NCI-H1092 (cell line): Measurements from ENCODE around the gene CPM.

Experiments
- DNase-seq: peaks from one replicate; lab custom pipeline; 2025; lab: John Stamatoyannopoulos, UW

Gene CPM

DNA sequence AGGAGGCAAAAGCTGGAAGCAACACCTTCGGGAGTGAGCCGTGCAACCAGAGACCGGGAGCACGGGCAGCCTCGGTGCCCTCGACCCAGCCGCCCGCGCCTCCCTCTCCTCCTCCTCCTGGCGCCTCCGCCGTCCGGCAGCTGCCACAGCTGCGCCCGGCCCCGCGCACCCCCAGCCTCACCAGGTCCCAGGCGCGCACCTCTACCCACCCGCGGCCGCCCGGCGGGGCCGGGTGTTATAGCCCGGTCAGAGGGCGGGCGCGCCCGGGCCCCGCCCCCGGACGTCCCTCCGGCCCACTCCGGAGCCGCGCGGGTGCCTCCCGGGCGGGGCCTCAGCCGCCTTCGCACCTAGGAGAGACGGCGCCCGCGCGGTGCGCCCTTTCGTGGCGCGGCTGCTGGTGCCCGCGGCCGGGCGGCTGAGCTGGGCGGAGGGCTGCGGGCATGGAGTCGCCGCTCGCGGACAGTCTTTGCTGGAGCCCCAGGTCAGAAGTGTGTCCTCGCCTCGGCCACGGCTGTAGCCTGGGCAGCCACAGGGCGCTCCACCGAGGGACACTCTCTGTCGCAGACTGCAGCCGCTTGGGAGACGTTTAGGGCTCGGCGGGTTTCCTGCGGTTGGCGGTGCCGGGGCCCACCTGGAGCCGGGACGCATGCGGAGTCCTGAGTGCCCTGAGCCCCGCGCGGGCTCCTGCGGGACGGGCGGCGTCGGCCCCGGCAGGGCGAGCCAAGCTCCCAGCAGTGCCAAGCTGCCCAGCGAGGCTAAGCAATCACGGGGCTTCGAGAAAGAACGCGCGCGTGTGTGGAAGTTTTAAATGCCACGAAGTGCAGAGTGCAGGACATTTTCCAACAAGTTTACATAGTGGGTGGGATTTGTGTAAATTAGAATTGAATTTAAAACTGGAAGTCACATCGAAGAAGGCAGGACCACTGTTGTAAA is at the start of gene CPM:
CPM (minus strand) TSS at position 211 of the 933 bp plus-strand sequence. CDS start 334 bp downstream, outside the sequence.
- DNase-seq: peak; percentile 34

DNA sequence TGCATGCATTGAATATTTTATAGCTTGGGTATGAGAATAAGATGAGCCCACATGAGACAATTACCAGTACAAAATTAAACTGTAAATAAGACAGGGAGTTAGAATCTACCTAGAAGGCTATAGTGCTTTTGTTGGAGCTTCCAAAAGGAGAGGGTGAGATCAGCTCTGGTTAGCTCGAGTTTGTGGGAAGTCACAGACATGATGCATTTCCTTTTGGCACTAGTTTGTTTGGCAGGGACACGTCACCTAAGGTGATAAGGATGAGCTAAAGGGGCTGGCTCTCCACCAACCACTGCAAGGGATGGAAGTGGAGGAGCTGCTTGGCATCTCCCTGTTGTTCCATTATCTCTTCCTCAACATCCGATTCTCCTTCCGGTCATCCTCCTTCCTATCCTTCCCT is 48.5 kb upstream of the CPM start:
- DNase-seq: no peak

DNA sequence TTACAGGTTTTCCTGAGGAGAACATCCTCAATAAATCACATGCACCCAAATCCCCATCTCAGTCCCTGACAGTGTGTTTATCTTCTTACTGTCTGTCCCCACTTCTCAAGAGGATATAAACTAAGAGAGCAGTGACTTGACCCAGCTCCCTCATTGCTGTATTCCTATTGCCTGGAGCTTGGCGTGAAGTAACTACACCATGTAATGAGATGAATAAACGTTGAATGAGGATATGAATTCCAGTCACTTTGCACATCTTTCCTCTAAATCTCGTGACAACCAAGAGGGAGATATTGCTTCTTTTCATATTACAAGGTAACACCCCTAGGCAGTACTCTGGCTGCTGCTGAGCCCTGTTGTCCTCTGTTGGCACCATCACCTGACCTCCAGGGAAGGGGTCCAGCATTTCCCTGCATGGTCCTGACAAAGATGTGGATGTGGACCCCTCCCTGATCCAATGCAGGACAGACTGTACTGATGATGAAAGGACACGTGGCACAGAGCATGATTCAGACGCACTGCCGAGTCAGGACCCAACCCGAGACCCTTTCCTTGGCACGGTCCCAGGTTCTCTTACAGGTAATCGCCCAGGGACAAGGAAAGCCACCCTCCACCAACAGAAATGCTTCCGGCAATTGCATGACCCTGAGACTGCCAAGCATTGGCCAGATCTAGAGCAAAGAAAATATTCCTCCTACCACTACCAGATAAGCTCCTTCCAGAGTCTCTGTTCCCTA is 47.7 kb upstream of the CPM start:
- no peak for DNase-seq

DNA sequence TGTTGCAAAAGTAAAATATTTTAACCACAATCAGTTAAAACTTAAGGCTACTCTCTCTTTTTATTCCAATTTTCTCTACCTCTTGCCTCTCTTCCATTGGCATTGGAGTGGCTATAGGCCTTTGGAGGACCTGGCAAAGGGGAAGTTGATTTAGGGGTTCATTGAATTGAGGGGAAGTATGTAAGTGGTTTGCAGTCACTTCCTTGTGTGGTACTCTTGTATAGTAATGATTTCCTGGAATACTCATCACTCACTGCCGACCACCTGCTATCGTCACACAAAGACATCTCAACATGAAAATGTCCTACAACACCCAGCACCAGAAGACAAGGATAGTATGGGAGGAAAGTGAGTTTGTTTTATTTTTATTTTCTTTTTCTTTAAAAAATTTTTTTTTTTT is 45.7 kb upstream of the CPM start:
- no peak for DNase-seq

DNA sequence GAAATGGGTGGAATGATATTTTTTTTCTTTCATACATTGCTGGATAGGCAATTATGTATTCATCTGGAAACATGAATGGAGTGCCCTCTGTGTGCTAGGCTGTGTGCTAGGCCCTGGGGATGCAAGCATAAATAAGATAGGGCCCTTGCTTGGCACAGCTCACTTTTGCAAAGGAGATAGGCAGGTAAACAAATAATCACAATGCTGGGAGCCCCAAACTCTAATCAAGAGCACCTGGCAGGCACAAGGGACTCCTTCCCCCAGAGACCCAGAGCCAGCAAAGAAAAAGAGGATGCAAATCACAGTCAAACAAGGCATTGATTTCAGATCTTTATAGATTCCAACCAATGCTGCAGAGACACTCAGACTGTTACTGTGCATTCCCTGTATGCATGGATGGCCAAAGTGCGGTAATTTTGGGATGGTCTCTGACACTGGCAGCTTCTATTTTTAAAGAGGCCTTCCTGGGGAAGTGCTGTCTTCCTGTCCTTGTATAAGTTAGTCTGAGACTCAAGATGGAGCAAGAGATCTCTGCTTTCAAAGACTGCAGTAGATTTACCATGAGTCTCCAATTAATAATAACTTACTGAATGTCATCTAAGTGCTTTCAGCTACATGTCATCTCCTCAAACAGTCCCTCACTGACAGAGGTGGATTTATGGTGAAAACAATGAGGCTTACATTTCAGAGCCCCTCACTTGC is 45.1 kb upstream of the CPM start:
- DNase-seq: no peak

DNA sequence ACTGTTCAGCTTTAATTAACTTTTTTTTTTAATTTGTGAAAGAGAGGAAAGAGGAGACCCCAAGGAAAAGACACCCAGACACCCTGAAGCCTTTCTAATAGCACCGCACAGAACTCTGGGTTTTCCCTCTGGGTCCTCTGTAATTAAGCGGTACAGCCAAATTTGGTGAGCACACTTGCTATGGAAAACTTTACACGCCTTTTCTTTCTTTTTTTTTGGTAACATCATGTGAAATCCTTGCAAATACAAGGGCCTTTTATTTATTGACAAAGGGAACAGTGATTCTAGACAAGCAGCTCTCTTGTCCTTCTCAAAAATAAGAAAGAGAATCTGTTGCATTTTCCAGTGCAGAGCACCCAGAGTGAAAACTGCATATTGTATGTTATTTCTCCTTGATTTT is 44.4 kb upstream of the CPM start:
- no peak for DNase-seq

DNA sequence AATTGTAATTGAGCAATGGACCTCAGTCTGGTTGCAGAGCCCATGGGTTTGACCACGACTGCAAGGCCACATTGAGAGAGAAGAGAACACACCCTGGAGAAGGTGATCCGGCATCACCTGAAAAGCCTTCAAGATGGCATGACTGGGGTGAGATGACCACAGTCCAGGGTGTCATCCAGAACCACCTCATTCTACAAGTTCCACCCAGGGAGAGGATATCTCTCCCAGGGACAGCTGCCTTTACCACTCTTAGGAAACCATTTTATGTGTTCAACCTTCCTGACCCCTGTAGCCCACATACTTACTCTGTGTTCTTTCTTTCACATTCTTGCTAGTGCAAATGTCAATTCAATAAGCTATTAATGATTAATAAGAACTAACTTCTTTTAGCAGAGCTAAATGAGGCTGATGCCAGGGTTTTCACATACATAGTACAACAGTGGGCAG is 43.4 kb upstream of the CPM start:
- DNase-seq: no peak

DNA sequence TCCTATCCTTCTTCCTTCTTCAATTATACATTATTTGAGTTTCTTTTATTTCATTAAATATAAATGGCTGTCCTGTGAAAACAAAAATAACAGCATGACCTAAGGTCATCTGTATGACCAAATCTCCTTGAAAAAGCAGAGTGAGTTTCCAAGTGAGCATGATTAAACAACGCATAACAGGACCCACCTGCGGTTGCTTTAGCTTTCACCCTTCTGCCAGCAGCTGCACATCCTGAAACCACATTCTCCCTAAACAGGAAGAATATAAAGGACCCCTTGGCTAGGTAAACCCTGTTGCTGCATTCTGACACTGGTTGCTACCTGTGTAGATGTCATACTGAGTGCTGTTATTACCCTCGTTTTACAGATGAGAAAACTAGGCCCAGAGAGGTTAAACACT is 42.8 kb upstream of the CPM start:
- no peak for DNase-seq

DNA sequence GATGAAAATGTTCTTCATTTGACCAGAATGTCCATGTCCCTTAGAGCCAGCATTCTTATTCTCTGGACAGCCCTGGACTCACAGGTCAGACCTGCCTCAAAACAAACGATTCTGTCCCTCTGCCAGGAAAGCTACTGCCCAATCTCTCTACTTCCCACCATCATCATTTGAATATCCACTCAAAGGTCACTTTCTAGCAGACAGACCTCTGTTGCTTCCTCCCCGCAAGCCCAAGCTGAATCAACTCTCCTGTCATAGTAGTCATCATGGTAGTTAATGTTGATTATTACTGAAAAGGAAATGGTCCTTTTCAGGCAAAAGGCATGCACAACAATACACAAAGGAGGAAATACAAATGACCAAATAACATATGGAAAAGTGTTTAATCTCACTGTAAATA is 39.6 kb upstream of the CPM start:
- no peak for DNase-seq

DNA sequence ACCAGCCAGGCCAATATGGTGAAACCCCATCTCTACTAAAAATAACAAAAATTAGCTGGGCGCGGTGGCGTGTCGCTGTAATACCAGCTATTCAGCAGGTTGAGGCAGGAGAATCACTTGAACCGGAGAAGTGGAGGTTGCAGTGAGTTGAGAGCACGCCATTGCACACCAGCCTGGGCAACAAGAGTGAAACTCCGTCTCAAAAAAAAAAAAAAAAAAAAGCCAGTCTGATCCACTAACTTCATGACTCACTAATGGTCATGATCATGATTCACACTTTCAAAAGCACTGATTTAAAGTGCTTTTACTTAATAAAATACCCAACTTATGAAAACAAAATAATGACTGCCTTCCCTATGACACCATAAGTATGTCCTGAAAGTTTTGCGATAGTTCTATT is 38.4 kb upstream of the CPM start:
- DNase-seq: no peak

DNA sequence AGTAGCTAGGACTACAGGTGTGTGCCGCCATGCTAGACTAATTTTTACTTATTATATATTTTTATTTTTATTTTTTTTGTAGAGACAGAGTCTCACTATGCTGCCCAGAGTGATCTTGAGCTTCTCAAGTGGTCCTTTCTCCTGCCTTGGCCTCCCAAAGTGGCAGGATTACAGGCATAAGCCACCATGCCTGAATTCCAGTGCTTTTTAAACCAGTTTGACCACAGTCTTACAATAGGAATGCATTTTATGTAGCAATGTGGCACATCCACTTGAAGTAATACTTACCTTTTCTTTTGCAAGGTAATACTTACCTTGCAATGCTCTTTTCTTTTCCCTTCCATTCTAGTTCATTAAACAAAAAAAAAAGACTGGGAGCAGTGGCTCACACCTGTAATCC is 38.0 kb upstream of the CPM start:
- no peak for DNase-seq

DNA sequence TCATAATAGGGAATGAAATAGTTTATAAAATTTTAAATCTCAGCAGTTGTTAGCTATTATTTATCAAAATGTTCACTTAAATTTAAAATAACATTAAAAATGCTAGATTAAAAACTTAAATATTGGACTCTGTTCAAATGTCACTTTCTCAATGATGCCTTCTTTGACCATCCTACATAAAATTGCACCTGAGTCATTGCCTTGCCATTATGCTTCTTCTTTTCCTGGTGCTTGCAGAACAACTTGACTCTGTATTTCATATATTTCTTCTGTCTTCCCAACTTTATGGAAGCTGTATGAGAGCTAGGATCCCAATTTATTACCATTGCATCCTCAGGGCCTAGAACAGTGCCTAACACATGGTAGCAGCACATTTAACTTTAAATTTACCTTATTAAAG is 37.3 kb upstream of the CPM start:
- DNase-seq: no peak

DNA sequence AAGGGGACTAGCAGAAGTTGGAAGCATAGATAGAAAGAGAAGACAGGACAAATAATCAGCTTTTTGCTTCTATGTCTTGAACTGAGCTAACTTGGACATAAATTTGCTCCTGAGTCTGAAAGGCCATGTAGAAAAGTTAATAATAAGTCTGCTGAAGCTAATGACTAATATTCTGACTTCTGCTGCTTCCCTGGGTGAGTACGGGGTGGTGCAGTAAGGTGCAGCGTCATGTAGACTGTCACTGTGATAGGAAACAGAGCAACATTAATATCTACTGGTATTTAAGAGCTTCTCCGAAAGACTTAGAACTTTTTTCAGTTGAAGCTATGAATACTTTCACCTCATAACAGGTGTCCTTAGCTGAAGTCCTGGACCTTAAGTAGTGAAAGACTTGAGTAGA is 34.1 kb upstream of the CPM start:
- DNase-seq: no peak

DNA sequence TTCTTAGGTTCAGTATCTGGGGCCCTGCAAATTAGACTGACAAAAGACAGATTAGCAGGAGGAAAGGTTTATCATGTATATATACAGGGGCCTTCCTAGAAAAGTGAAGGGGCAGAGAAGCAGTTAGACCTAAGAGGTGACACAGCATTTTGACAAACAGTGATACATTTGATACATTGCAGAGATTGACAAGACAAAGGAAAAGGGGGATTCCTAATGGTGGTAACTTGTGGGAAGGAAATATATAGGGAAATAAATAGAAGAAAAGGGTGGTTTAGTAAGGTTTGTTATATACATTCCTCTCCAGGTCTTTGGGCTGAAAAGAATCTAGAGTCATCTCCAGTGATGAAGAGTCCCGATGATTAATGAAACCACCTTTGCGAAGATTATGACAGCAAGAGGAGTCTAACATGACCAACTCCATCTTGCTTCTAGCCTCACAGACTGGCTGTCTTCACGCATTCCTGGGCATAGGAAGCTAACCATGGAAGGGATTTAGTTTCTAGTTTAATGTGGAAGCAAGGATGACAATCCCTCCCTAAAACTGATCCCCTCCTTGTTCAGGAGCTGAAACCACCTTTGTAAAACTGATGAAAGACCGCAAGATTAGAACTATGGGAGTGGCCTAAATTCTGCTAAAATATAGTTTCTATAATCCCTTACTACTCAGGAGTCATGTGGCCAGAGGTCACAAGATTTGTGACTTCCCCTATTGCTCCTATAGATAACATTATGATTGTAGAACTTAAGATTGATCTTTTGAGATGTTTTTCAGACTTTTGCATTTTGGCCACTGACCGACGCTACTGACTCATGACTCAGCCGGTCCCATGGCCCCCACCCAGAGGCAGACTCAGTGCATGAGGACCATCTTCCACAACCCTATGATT is 31.1 kb upstream of the CPM start:
- DNase-seq: no peak

DNA sequence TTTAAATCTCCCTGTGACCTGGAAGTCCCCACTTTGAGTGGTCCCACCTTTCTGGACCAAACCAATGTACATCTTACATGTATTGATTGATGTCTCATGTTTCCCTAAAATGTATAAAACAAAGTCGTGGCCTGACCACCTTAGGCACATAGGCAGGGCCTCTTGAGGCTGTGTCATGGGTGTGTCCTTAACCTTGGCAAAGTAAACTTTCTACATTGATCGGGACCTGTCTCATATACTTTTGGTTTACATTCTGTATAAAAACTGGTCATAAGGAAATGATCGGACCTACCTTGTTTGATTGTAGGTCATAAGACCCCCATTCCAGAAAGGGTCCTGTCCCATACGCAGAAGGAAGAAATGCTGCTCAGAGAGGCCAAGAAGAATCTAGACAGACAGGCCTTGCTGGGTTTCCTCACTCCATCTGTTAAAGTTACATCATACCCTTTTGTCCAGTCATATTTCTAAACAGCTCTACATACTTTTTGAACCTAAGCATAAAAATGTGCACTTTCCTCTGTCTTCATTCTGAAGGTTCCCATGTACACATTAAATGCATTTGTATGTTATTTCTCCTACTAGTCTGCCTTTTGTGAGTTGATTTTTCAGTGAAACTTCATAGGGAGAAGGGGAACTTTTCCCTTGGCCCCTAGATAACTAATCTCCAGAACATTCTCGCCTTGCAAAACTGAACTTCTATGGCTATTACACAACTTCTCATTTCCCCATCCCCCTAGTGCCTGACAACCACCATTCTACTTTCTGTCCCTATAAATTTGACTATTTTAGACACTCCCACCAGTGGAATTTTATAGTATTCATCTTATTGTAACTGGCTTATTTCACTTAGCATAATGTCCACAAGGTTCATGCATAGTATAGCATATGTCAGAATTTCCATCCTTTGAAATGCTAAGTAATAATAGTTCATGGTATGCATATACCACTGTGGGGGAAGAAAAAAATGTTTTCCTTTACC is 30.2 kb upstream of the CPM start:
- no peak for DNase-seq

DNA sequence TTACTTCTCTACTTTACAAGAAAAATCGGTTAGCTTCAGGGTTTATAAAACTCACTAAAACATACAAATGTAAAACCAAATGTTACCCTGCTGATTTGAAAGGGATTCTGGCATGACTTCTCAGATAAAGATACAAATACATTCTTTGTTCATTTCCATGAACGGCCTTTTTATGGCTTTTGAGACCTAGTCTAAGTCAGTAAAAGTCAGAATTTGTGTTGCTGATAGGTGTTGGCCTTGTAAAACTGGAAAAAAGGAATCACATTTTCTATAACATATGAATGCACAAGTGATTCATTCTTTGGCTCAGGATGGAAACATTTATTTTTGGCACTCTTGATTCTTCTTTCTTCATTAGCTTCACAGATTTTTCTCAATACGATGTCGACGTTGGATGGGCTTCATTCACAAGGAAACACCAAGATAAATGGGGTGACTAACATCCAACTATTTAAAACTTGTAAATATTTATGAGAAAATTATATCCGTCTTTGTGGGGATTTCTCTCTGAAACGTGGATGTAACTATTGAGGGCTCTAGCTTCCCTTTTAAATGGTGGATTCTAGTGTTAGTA is 27.0 kb upstream of the CPM start:
- DNase-seq: no peak

DNA sequence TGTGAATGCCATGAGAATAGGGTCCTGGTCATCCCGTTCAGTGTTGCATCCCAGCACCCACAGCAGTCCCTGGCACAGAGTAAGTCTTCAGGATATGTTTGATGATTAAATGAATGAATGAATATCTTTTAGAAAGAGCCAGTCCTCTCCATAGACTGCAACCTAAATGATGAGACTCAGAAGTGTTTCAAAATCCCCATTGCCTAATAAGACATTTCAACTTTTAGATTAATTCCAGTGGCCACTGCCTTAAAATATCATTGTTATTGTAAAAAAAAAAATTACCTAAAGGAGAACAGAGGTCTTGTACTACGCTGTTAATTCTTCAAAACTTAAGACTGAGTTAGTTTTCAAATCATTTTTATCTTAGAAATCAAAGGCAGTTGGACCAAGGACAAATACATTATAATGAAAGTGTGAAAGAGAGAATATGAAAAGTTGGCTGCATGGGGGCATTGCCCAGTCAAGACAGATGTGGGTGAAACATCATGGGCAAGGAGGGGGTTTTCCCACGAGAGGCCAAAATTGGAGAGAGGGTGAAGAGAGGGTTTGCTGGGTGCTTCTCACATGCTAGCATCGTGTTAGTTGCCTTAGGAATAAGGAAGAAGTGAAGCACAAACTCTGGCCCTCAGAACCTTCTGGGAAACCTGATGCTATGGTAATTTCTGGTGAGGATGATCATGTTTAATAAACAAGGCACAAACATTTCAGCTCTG is 26.3 kb upstream of the CPM start:
- DNase-seq: no peak

DNA sequence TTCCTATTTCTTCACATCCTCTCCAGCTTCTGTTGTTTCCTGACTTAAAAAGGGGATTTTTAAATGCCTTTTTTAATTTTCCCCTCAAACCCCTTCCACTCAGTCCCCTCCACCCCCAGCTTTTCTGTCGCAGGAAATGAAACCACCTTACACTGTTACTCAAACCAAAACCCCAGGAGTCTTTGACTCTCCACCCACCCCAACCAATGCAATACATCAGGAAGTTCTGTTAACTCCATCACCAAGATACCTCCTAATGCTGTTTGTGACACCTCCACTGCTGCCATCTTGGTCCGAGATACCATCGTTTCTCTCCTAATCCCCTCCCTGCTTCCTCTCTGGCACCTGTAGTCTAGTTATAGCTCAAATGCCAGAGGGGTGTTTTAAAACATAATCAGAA is 25.4 kb upstream of the CPM start:
- DNase-seq: no peak

DNA sequence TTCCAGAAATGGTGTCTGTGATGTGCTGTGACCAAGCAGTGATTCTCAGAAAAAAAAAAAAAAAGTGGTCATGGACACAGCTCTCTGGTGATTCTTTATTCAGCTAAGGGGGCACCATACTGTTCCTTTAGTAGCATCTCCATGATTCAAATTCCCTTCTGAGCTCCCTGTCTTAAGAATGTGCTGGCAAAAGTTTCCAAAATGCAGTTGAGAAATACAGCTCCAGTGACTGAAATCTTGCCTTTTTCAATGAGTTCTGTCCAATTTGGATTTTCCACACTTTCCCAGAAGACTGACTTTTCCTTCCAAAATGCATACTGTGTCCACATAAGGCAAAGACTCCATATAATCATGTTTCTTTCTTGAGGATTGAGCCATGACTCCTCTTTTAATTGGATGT is 24.3 kb upstream of the CPM start:
- DNase-seq: no peak
